ENCODE results near the gene WWC2.
"Not testable (repeated sequence)": the region's sequence is repeated elsewhere in the genome, so short reads cannot be mapped to it uniquely, and the experiment has no call there.

GRCh38 chr4:183121660-183122059 lies 22.6 kb downstream of the WWC2 start:
- not testable (repeated sequence) for TF ChIP-seq CTCF (IDR thresholded peaks at IDR 0.05 in 8 of 11, conservative IDR thresholded peaks at IDR 0.05 in 3 of 11); POLR2A (IDR thresholded peaks at IDR 0.05); POLR2AphosphoS5 (IDR thresholded peaks at IDR 0.05)
